CD4-positive, alpha-beta T cell treated with Interleukin-2 at 100 ng/mL for 4 hours (primary cell): Measurements from ENCODE around the gene RNF225.
"Not testable (repeated sequence)": the region's sequence is repeated elsewhere in the genome, so short reads cannot be mapped to it uniquely, and the experiment has no call there.

ENCODE experiments used
- DNase-seq: peaks from one replicate; pipeline ENCODE4 v3.0.0-alpha.2; 2020; ENCODE audit warnings: low spot score

Gene RNF225

DNA sequence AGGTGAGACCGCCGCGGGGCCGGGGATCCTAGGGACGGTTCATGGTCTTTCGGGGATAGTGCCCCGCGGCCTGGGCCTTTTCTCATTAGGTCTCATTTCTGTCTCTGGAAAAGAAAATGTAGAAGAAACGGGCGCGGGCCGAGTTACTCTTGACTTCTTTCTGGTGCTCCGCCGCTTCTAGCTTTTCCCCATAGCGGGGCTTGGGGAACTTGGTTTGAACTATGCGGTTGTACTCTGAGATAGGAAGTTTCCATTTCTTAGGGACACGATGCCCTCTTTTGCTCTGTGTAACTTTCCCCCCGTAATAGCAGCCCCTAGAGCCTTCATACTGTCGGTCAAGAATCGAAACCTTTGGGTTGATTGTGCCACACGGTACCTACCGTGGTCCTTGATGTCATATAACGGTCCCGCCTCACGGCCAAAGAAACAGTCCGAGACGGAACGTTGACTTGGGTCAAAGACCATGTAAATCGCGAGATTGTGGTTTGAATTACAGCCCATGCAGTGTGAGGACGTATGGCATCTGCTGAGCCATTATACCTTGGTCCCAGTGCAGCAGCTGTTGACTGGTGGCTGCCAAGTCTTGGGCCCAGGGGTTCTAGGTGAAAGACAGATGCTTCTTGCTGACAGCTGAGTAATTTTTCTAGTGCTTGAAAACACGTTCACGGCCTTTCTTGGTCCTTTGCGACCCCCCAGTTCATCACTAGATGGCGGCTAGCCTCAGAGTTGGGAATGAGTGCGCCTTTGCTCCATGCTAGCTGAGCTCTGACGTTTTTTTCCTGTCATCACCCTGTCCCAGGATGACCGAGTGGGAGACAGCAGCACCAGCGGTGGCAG is 7.9 kb upstream of the RNF225 start:
- no peak for DNase-seq

DNA sequence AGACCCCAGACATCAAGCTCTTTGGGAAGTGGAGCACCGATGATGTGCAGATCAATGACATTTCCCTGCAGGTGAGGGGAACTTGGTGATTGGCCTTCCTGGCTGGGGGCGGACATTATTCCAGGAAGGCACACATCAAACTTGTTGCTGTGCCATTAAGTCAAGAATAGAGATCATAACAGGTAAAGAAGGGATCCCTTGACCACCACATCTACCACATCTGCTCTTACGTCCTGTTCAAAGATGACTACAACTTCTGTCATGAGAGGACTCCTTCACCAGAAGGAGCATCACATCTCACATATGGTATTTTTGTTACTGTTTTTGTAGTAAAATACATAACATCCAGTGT is 7.3 kb upstream of the RNF225 start:
- DNase-seq, result no peak

DNA sequence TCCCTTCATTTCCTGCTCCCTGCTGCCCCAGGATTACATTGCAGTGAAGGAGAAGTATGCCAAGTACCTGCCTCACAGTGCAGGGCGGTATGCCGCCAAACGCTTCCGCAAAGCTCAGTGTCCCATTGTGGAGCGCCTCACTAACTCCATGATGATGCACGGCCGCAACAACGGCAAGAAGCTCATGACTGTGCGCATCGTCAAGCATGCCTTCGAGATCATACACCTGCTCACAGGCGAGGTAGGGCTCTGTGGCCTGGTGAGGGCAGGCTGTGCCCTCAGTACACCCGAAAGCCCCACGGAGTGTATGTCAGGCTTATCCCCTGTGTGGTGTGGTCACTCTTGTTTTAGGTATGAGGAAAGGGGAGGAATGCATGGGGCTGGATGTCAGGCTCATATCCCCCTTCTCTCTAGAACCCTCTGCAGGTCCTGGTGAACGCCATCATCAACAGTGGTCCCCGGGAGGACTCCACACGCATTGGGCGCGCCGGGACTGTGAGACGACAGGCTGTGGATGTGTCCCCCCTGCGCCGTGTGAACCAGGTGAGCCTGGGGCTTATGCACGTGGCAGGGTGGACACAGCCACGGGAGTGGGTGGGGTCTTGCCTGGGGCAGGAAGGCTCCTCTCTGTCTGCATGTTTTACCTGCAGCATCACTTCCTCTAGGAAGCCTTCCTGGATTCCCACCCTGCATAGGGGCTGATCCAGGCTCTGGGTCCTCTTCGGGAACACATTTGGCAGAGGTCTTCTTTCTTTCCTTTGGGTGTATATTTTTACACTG is 2.3 kb upstream of the RNF225 start:
- no peak for DNase-seq

DNA sequence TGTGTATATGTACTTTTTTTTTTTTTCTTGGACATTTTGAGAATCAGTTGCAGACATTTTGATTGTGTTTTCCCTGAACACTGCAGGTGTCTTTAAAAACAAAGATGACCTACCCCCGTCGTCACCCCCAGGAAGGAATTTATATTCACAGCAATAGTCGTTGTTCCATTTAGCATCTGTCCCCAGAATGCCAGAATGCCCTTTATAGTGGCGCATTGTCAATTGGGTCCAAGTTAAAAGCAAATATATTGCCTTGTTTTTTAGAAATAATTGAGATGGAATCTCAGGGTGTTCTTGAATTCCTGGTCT is 1.8 kb upstream of the RNF225 start:
- no peak for DNase-seq

DNA sequence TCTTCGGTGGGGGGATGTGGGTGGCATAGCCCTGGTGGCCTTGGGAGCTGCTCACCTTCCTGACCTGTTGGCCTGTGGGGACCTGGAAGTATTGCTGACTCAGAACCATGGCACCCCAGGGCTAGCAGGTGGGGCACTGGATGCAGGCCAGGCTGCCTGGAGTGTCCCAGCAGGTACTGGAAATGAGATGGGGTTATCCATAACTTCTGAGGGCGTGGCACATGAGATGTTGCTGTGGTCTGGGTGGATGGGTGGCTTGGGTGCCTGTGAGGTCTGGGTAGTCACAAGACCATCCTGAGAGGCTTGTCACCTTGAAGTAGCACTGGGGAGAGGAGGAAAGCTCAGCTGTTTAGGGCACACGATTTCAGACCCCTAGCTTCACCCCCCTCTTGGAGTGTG is 636 bp upstream of the RNF225 start:
- DNase-seq, result no peak

DNA sequence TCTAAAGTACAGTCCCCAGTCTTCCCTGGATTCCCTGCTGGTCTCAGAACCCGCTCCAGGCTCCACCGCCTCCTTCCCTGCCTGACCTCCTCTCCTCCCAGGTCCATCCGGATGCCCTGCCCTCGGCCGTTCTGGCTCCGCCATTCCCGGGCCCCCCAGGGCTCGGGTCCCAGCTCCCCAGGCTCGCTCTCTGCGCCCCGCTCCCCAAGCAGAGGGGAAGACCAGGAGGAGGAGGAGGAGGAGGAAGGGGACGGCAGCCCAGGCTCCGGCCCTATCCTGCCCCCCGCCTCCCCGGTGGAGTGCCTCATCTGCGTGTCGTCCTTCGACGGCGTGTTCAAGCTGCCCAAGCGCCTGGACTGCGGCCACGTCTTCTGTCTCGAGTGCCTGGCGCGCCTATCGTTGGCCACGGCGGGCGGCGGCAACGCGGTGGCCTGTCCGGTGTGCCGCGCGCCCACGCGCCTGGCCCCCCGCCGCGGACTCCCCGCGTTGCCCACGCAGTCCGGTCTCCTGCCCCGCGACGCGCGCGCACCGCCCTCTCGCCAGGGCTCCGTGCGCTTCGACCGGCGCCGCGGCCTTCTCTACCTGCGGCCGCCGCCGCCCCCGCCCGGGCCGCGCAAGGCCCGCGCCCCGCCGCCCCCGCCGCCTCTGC is 647 bp downstream of the RNF225 start:
- DNase-seq, result no peak

DNA sequence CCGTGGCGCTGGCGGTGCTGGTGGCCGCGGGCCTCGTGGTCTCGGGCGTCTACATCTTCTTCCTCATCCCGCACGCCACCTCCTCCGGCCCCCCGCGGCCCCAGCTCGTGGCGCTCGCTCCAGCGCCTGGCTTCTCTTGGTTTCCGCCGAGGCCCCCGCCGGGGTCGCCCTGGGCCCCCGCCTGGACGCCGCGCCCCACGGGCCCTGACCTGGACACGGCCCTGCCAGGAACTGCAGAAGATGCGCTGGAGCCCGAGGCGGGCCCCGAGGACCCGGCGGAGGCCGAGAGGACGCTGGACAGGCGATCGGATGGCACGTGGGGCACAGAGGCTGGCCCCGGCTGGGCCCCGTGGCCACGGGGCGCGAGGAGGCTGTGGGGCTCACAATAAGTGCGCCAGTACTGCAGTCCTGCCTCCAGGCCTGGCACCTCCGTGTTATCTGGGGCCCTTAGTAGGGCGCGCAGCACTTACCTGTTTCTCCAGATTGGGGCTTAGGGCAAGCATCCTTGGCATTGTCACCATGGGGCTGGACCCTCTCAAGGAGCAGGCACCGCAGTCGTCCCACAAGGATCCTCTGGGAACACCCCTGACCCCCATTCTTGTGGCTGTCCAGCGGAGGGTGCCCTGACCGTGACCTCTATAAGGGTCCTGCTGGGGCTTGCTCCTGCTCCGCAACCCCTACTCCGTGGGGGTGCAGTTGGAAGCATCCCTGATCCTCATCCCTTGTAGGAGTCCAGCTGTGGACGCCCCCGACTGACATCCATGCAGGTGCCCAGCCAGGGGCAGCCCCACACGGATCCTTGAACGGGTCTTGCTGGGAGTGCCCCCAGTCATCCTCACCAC is 1.5 kb downstream of the RNF225 start:
- DNase-seq, result no peak

DNA sequence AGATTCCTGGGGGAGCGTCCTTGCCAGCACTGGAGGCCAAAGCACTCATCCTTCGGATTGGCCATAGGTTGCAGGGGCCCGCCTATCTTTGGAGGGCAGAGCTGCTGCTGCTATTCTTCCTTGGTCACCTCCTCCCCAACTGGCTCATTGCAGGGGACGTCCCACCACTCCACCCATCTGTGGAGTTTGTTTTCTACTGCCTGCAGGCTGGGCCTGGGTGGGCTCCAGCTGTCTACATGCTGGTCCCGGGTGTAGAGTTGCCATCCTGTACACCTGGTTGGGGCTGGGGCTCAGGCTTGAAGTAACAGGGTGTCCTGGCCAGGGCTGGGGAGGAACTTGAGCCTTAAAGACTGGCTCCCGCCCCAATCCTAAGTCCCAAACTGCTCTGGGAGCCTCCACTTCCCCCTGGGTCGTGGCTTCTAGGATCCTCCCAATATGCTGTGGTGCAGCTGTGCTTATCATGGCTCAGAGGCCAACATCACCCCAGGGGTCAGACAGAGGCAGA is 2.1 kb downstream of the RNF225 start:
- no peak for DNase-seq

DNA sequence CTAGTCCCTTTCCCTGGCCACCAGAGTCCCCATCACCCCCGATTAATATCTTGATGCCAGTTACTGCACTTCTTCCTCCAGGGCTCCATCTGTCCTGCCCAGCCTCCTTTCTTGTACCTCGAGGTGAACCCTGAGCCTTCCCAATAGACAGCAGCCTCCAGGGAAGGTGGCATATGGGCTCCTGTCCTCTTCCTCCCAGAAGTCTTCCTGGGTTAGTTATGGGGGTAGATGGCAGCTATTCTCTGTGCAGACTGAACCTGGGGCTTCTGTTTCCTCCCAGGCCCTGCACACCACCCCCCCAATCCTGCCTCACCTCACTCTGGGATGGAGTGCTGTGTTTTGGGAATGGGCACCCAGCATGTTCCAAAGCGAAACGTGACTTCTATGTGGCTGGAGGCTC is 2.6 kb downstream of the RNF225 start:
- DNase-seq, result no peak

DNA sequence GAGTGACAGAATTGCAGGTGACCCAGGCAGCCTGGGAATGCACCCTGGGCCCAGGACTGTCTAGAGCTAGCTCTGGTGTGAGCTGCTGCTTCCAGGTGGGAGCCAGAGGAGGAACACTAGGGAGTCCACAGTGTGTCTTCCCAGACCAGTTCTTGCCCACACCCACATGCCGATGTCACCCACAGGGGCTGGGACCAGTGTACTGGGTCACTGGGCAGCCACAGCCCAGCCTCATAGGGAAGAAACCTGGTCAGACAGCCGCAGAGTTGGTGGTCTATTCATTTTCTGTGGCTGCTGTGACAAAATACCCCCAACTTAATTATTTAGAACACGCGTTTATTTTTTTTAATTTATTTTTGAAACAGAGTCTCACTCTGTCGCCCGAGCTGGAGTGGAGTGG is 3.1 kb downstream of the RNF225 start:
- no peak for DNase-seq

DNA sequence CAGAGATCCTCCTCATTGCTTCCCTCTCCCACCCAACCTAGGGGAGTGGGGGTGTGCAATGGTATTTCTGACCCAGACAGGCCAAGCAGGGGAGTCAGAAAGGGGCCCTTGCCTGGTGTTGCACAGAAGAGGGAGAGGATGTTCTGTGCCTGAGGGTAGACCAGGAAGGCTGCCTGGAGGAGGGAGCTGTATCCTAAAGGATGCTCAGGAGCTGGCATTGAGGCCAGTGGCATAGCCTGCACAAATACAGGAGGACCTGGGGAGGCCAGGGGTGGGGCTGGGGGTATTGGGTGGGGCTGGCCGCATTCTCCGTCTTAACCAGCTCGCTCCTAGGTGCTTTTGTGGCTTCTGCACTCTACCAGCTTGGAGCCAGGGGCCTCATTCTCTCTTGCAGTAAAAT is 4.4 kb downstream of the RNF225 start:
- no peak for DNase-seq

DNA sequence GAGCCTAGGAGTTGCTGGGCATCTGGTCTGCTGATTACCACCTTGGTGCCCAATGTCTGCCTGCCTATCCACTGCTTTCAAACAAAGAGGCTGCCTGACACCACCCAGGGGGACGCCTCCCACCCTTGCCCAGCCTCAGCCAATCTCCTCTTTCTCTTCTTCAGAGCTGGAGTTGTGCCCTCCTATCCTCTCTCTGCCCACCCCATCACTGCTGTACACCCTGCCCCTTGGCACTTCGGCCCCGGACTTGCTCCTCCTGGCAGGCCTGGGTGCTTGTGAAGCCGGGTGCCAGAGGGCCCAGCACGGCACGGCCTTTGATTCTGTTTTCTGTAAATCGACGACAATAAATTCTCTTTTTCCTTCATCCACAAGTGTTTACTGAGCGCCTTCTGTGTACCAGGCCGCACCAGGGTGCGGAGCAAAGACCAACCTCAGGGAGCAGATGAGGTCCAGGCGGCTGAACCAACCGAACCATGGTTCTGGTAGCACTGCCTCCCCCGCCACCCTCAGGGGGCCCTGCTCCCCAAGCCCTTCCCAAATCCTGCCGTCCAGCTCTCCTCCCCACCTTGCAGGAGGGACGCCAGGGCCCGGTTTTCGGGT is 5.0 kb downstream of the RNF225 start:
- DNase-seq, result no peak

DNA sequence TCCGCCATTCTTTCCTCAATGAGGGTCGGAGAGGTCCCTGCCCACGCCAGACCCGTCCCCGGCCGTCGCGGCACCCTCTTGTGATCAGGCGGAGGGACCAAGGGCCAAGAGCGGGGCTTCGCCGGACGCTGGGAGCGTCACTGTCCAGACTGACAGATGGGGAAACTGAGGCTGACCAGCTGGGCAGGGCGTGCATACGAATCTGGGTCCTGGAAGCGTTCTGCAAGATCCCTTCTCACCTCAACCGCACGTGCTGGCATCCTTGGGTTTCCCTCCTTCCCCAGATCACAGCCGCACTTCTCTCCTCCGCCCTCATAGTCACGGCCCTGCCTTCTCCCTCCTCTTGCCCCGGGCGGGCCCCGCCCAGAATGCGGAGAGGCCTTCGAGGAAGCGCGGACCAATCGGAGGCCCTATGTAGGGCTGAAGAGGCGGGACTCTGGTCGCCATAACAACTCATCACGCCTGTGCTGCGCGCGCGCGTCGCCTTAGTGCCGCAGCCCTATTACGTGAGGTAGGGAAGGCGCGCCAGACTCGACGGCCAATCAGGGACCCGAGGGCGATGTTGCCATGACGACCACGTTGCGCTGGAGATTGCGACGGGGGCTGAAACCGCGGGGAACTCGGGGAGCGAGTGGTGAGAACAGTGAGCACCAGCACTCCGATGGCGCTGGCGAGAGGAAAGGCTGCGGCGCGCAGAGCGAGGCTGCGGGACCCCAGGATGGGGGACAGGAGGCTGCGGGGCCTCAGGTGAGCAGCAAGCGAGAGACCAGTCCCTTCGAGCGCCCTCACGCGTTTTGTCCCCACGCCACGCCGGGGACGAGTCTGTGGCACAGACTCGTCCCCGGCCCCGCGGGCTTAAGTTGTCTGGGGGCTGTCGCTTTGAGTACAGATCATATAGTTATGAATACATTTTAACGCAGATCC is 5.7 kb downstream of the RNF225 start:
- DNase-seq, result peak; percentile 100

DNA sequence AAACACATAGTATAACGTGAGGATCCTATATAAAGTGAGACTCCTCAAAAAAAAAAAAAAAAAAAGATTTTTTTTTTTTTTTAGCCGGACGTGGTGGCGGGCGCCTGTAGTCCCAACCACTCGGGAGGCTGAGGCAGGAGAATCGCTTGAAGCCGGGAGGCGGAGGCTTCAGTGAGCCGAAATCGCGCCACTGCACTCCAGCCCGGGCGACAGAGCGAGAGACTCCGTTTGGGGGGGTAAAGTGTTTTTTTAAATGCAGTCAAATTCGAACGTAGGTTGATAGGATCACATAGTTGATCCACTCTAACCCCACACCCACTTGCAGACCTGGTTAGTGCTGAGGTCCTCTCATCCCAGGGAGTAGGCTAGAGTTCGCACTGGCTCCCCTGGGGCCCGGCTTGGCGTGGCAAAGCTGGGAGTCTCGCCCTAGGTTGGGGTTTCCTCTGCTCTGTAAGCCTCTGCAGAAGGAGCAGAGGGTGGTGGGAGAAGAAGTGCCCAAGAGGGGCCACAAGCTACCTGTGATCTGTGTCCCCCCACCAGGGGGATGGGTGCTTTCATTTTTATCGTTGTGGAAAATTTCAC is 6.5 kb downstream of the RNF225 start:
- no peak for DNase-seq

DNA sequence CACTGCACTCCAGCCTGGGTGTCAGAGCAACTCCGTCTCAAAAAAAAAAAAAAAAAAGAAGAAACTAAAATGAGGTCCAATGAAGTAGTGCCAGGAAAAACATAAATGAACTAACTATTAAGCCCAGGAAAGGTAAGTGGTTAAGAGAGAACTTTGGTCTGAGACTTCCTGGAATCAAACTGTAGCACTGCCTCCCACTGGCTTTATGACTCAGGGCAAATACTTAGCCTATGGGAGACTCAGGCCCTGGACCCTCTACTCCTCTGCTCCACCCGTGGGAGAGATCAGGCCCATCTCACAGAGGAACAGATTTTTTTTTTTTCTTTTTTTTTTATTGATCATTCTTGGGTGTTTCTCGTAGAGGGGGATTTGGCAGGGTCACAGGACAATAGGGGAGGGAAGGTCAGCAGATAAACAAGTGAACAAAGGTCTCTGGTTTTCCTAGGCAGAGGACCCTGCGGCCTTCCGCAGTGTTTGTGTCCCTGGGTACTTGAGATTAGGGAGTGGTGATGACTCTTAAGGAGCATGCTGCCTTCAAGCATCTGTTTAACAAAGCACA is 8.5 kb downstream of the RNF225 start:
- DNase-seq, result not testable (repeated sequence)

DNA sequence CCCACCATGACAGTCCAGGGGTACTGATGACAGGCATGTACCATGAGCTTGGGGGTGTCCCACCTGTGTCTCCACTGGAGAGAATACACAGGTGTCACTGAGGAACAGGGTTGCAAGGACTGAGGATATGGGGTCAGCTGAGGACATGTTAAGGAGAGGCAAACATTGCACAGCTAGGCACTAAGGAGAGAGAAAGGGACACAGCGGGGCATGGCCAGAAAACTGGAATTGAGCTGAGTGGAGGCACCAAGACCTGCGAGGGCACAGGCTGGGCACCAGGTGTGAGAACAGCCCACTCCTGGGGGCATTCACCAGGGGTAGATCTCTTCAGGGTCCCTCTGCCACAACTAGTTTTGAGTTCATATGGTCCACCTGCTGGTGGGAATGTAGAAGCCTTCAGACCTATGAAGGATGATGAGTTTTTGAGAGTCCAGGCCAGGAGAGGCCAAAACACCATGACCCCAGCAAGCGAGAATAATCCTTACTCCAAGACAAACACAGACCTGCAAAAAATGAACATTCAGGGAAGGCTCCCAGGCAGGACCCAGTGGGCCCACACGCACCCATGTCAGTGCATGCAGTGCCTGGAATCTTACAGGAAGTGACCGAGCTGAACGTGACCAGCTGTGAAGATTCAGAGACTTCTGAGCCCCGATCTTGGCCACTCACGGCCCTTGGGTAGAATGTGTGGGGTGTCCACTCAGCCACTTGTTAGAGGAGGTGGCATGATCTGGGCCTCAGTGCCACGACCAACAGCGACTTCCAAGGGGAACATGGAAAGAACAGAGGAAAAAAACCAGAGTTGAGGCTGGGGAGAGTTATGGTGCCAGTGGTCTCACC is 11.6 kb downstream of the RNF225 start:
- DNase-seq, result no peak

DNA sequence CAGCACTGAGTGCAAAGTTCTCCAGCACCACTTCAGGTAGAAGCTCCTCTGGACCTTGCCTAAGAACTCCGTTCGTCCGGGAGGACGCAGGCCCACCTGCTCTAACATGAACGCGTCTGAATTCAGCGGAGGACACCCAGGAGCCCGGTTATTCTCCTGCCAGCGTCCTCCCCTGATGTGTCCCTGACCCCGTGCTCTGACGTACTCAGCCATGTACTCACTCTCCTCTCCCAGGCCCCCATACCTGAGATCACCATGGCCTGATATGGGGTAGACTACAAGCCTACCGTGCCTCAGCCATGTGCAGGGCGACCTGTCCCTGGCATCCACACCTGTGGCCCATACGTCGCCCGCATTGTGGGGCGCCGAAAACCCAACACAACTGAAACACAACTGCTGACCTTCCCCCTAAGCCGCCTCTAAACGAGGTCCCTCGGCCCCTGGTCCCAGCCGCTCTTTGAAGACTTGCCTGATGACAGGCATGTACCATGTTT is 12.2 kb downstream of the RNF225 start:
- DNase-seq, result no peak

DNA sequence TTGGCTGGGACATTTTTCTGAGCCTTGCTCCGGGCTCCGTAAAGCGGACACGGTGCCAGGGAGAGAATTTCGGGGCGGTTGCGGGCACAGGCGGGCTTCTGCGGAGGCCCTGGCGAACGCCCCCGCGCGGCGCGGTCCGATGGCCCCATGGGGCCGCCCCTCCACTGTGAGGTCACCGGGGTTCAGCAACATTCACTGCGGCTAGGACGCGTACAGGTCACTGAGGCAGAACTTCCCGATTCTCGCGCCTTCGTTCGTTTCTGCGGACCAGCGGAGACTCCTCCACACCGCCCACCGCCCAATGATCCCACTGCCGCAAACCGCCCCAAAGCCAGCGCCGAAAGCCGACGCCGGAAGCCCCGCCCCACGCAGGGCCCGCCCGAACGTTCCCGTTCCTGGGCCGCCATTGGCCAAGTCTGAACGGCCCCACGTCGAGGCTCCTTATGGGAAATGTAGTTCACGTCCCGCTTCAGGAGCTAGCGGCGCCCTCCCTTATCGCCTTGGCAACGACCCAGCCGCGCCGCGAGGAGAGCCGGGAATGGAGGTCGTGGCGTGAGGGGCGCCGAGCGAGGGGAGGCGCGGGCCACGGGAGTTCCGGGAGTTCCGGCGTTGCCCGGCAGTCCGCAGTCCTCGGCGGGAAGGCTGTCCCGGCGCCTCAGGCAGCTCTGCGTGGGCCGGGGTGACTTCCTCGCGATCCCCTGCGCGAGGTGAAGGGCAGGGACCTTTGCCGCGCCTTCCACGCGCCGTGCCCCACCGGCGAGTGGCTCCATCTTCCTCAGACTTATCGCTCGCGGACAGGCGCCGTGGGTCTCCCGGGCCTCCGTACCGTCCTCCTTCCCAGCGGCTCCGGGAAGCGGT is 12.9 kb downstream of the RNF225 start, which contains the start of gene ZNF584:
Gene ZNF584 (plus strand): TSS at position 498 of the 858 bp plus-strand sequence. CDS start 499 bp downstream, outside the sequence.
- DNase-seq, result peak; percentile 95
